A549 (cell line): Measurements from ENCODE around the gene C4orf50. TPM values are rescaled to one million over a fixed set of nuclear protein-coding genes. Genes with fewer than 3 reads are reported as not detected.
A peak's percentile ranks its signal among the peaks of the same experiment; 100 is the strongest.

Experiments used
- ATAC-seq, 2 experiments: fragments of 200-7000 bp in 1 of 2; fragments of >200 bp in 1 of 2; cut with Nextera tagmentation in 1 of 2; cut with Tn5 transposase in 1 of 2; 3 replicates each; pipeline versions ENCODE4 v1.8.0 to v1.9.1; 2018 to 2020; ENCODE audit warnings: mild to moderate bottlenecking in 1 of 2, moderate library complexity in 1 of 2
- CTCF ChIA-PET: fragments of 300-600 bp; sonication (Branson Sonifier 250); formaldehyde crosslinking; extraction: SDS; loops from one replicate; lab custom pipeline; 2021; ENCODE audit warnings: antibody characterized with exemption, inconsistent platforms; lab: Yijun Ruan, JAX
- POLR2A ChIA-PET: fragments of 350-600 bp; formaldehyde crosslinking; extraction: SDS; loops from one replicate; lab custom pipeline; 2021; ENCODE audit warnings: antibody characterized with exemption, inconsistent platforms; lab: Yijun Ruan, JAX
- DNase-seq, 2 experiments: peaks; one replicate each; pipeline versions ENCODE4 v3.0.0 to v3.0.0-alpha.2; 2011 to 2016; ENCODE audit warnings: low read depth in 1 of 2, low spot score in 1 of 2
- FAIRE-seq: peaks from 2 replicates; lab custom pipeline; 2011; peaks lifted over from hg19 to GRCh38; lab: Jason Lieb, UNC
- H3K27ac ChIP-seq, 2 experiments: fragments of >200 bp; sonication (Bioruptor Twin); formaldehyde crosslinking; 3 replicates each; pipeline ENCODE4 v1.5.1; 2016 to 2017
- H3K4me1 ChIP-seq: fragments of >200 bp; sonication (Bioruptor Twin); formaldehyde crosslinking; 3 replicates; pipeline ENCODE4 v1.6.1; 2016
- H3K4me2 ChIP-seq: fragments of >200 bp; sonication (Bioruptor Twin); formaldehyde crosslinking; 3 replicates; pipeline ENCODE4 v1.6.1; 2016
- H3K4me3 ChIP-seq: fragments of >200 bp; sonication (Bioruptor Twin); formaldehyde crosslinking; 3 replicates; pipeline ENCODE4 v1.5.1; 2016
- H3K9me3 ChIP-seq: fragments of >200 bp; sonication (Bioruptor Twin); formaldehyde crosslinking; 3 replicates; pipeline ENCODE4 v1.6.1; 2016
- ATOH8 ChIP-seq: fragments of 250-450 bp; sonication (Bioruptor Pico); IDR thresholded peaks from 2 replicates; pipeline ENCODE4 v1.5.0; 2020; ENCODE audit warnings: low read depth, mild to moderate bottlenecking, moderate library complexity
- CEBPB ChIP-seq, 2 experiments: fragments of >200 bp in 1 of 2; sonication (Bioruptor Twin) in 1 of 2; formaldehyde crosslinking in 1 of 2; IDR thresholded peaks; 2 replicates each; pipeline ENCODE4 v1.6.1; 2012 to 2016
- CHD2 ChIP-seq: fragments of 150-350 bp; IDR thresholded peaks from 2 replicates; pipeline ENCODE4 v1.6.1; 2014; ENCODE audit warnings: low read length; ENCODE audit not compliant: partially characterized antibody
- CHD4 ChIP-seq: fragments of 200-600 bp; sonication (generic); IDR thresholded peaks from 2 replicates; pipeline ENCODE4 v1.6.1; 2016; ENCODE audit warnings: antibody characterized with exemption, mild to moderate bottlenecking, borderline replicate concordance
- ELK1 ChIP-seq: fragments of 150-350 bp; IDR thresholded peaks from 2 replicates; pipeline ENCODE4 v1.6.1; 2014; ENCODE audit warnings: low read depth, mild to moderate bottlenecking, low read length
- FOXS1 ChIP-seq: fragments of 250-450 bp; sonication (Bioruptor Pico); IDR thresholded peaks from 2 replicates; pipeline ENCODE4 v1.5.0; 2020; ENCODE audit warnings: mild to moderate bottlenecking, moderate library complexity
- HOXA7 ChIP-seq: fragments of 250-450 bp; sonication (Bioruptor Pico); IDR thresholded peaks from 2 replicates; pipeline ENCODE4 v1.5.0; 2020; ENCODE audit warnings: mild to moderate bottlenecking, moderate library complexity
- HOXB13 ChIP-seq: fragments of 250-450 bp; sonication (Bioruptor Pico); IDR thresholded peaks from 2 replicates; pipeline ENCODE4 v1.5.0; 2020; ENCODE audit warnings: low read depth, mild to moderate bottlenecking, moderate library complexity
- JUNB ChIP-seq: fragments of >200 bp; sonication (Bioruptor Twin); formaldehyde crosslinking; IDR thresholded peaks from 2 replicates; pipeline ENCODE4 v1.6.1; 2016
- KDM5A ChIP-seq: fragments of 200-600 bp; sonication (generic); IDR thresholded peaks from 2 replicates; pipeline ENCODE4 v1.6.1; 2016; ENCODE audit warnings: antibody characterized with exemption, mild to moderate bottlenecking
- MAX ChIP-seq: IDR thresholded peaks from 2 replicates; pipeline ENCODE4 v1.6.1; 2012
- NPAS2 ChIP-seq: fragments of 250-450 bp; sonication (Bioruptor Pico); IDR thresholded peaks from 2 replicates; pipeline ENCODE4 v1.8.0; 2022; ENCODE audit warnings: mild to moderate bottlenecking, moderate library complexity, borderline replicate concordance
- PBX3 ChIP-seq: IDR thresholded peaks from 2 replicates; pipeline ENCODE4 v1.6.1; 2012
- REST ChIP-seq: fragments of 200-600 bp; sonication (generic); IDR thresholded peaks from 2 replicates; pipeline ENCODE4 v1.6.1; 2016; ENCODE audit warnings: antibody characterized with exemption, mild to moderate bottlenecking, moderate library complexity
- RFX5 ChIP-seq: fragments of 450-650 bp; IDR thresholded peaks from 2 replicates; pipeline ENCODE4 v1.7.1; 2014; ENCODE audit warnings: antibody characterized with exemption, mild to moderate bottlenecking, moderate library complexity
- SREBF2 ChIP-seq: fragments of 450-650 bp; IDR thresholded peaks from 2 replicates; pipeline ENCODE4 v1.6.1; 2014; ENCODE audit warnings: mild to moderate bottlenecking, moderate library complexity
- ZC3H11A ChIP-seq: fragments of 450-650 bp; IDR thresholded peaks from 2 replicates; pipeline ENCODE4 v1.6.1; 2014; ENCODE audit warnings: antibody characterized with exemption, mild to moderate bottlenecking
- ZFP36 ChIP-seq: fragments of 450-650 bp; IDR thresholded peaks from 2 replicates; pipeline ENCODE4 v1.6.1; 2014; ENCODE audit warnings: borderline replicate concordance; ENCODE audit not compliant: partially characterized antibody
- WGBS: methylation state at CpG from one replicate; pipeline ENCODE4 v1.1.6; 2017; ENCODE audit errors: missing lambda C conversion rate; 5-methylcytosine and 5-hydroxymethylcytosine counted together
- polyA plus RNA-seq, 4 experiments: library from polyadenylated mRNA; depleted of rRNA in 3 of 4; stranded (reverse); fragments of >200 nt; fragmentation: RNase III in 1 of 4; extraction: RNeasy Plus Mini Kit Qiagen cat#74134 plus additional on column Dnase treatment in 1 of 4; gene quantifications; 2 replicates in 3 of 4; 3 replicates in 1 of 4; pipeline ENCODE4 v1.2.3, GENCODE V29; 2011 to 2017

Gene C4orf50
- polyA plus RNA-seq, 2 of the 4 experiments (the other 2 are of a cell fraction): not detected

GRCh38 chr4:6044276-6044675 is 26.0 kb upstream of the C4orf50 start:
- H3K27ac ChIP-seq: no peak overlapping the region
- H3K9me3 ChIP-seq: no peaks in the 10 kb centered on the region
- POLR2A ChIA-PET: no interaction called here
- no peak overlapping the region for H3K4me2 ChIP-seq
- CTCF ChIA-PET: interaction anchor here (1.3 kb wide), 1 partner anchor 46 kb away, joined by 4 read pairs; no protein-coding TSS in a partner anchor
- no peak overlapping the region for H3K4me3 ChIP-seq
- WGBS: 39% methylated on average over 3 of the region's 9 CpGs
- no peaks in the 10 kb centered on the region for H3K4me1 ChIP-seq
- FAIRE-seq: no peak
- DNase-seq: no peak
- TF ChIP-seq SREBF2 (no peak), ATOH8 (CRISPR knock-in tag) (no peak), ZFP36 (no peak), HOXA7 (CRISPR knock-in tag) (no peak), HOXB13 (CRISPR knock-in tag) (no peak)
- no peak for ATAC-seq

GRCh38 chr4:6043843-6044242 is 25.6 kb upstream of the C4orf50 start:
- FAIRE-seq (no peak), DNase-seq (no peak), ATAC-seq (no peak)
- Histone ChIP-seq H3K9me3 (no peaks in the 10 kb centered on the region), H3K4me1 (no peaks in the 10 kb centered on the region), H3K4me2 (no peak overlapping the region), H3K4me3 (no peak overlapping the region), H3K27ac (no peak overlapping the region)
- 27% methylated on average over 6 of the region's 7 CpGs for WGBS
- CTCF ChIA-PET: interaction anchor here (1.3 kb wide), 1 partner anchor 46 kb away, joined by 4 read pairs; no protein-coding TSS in a partner anchor
- POLR2A ChIA-PET: no interaction called here
- TF ChIP-seq NPAS2 (CRISPR knock-in tag): no peak
- no peak for TF ChIP-seq CEBPB (IDR thresholded peaks at IDR 0.05)
- TF ChIP-seq ZFP36: peak; percentile 67
- TF ChIP-seq JUNB: no peak
- no peak for TF ChIP-seq RFX5

- TF ChIP-seq FOXS1 (no peak), HOXA7 (CRISPR knock-in tag) (no peak), PBX3 (no peak), CHD4 (no peak), ZC3H11A (no peak), MAX (no peak), CHD2 (no peak), REST (no peak), KDM5A (no peak), ELK1 (no peak), HOXB13 (CRISPR knock-in tag) (no peak)
- H3K4me1 ChIP-seq: no peaks in the 10 kb centered on the region
- FAIRE-seq (no peak), ATAC-seq (no peak), DNase-seq (no peak)
- no peak overlapping the region for H3K4me2 ChIP-seq
- no peak overlapping the region for H3K4me3 ChIP-seq
- 59% methylated on average over 10 of the region's 13 CpGs for WGBS
- no peak overlapping the region for H3K27ac ChIP-seq
- no peaks in the 10 kb centered on the region for H3K9me3 ChIP-seq
- POLR2A ChIA-PET: no interaction called here
- CTCF ChIA-PET: interaction anchor here (1.3 kb wide), 1 partner anchor 45 kb away, joined by 4 read pairs; no protein-coding TSS in a partner anchor
Measured at GRCh38 chr4:6043188-6043587, 25.0 kb upstream of the C4orf50 start.
